Diencephalon (tissue), 1 donor: ENCODE data around the gene PPCDC. TPM values are rescaled to one million over a fixed set of nuclear protein-coding genes. Genes with fewer than 3 reads are reported as not detected.

Experiments
- small RNA-seq: library from RNA; depleted of rRNA; stranded (forward); fragments of <200 nt; gene quantifications from one replicate; pipeline ENCODE3, GENCODE V24; 2014
- total RNA-seq: library from RNA; depleted of rRNA; stranded (reverse); fragments of >200 nt; gene quantifications from one replicate; pipeline ENCODE4 v1.2.3, GENCODE V29; 2014

PPCDC gene, protein sequence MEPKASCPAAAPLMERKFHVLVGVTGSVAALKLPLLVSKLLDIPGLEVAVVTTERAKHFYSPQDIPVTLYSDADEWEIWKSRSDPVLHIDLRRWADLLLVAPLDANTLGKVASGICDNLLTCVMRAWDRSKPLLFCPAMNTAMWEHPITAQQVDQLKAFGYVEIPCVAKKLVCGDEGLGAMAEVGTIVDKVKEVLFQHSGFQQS
- 4.4 TPM for total RNA-seq

DNA sequence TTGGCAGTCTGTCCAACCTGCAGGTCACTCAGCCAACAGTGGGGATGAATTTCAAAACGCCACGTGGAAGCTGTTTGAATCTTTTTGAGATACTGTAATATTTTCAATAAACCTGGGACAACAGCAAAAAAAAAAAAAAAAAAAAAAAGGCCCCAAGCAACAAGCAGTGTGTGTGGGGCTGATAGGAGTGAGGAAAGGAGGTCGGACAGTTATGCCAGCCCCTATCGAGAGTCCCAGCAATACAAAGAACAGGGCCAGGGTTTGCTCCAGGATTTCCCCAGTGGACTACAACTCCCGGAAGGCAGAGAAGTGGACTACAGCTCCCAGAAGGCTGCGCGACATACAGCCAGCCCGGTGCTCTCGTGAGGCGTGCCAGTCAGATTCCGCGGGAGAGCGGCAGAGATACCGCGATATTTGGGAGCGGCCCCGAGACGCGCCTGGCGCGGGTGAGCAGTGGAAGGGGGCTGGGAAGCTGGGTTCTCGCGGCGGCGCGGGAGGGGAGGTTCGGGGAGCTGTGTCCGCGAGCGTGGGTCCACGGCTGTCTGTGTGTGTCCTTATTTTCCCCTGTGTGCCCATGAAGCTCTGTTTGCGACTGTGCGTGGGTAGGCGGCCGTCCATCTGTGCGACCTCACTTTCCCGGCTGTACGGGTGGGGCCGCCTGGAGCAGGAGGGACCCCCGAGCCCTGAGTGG lies at the start of gene PPCDC:
PPCDC (plus strand) TSS at position 410 of the 691 bp plus-strand sequence. CDS start 4,729 bp downstream, outside the sequence.

DNA sequence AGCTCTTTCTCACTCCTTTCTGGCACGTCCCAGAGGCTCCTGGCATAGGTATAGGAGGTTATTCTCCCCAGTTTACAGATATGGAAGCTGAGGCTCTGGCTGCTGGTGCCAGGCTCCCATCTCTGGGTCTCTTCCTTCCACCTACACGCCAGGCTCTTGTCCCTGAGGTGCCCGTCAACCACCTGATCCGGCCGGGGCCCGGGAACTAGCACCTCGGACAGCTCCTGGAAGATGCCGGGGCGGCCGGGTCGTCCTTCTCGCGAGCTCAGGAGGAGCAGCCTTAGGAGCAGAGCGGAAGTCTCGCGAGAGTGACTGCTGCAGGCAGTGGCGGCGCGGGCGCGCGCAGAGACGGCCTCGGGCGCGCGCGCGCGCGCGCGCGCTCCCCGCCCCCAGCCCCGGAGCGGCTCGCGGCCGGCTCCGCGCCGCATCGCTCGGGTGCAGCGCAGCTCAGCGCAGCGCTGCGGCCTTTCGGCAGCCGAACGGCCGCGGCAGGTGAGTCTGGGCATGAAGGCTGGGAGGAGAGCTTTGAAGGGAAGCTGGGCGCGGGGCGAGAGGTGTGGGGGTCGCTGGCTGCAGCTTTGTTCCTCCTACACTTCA lies 28.1 kb upstream of the PPCDC start, which contains the start of gene SCAMP5:
SCAMP5 (plus strand) TSS at position 382 of the 597 bp plus-strand sequence. CDS start 16,277 bp downstream, outside the sequence.

Small RNAs within 50 kb of the gene (small RNA-seq; reads per million reads assigned to genes)
- not detected for gene AC015720.1
- gene RF00019: not detected

Other genes starting within 250 kb of the PPCDC start
- gene CSK, start 241.5 kb upstream of the PPCDC start, total RNA-seq: 37.4 TPM
- not detected for gene LMAN1L, start 210.8 kb upstream of the PPCDC start, total RNA-seq
- 0.92 TPM for gene CPLX3, start 197.0 kb upstream of the PPCDC start, total RNA-seq
- gene ULK3, start 180.4 kb upstream of the PPCDC start, total RNA-seq: 47.5 TPM
- gene SCAMP2, start 150.2 kb upstream of the PPCDC start, total RNA-seq: 12.2 TPM
- gene MPI, start 133.5 kb upstream of the PPCDC start, total RNA-seq: 38.1 TPM
- 65.5 TPM for gene FAM219B, start 116.7 kb upstream of the PPCDC start, total RNA-seq
- gene COX5A, start 85.5 kb upstream of the PPCDC start, total RNA-seq: 91.1 TPM
- 8.1 TPM for gene RPP25, start 66.8 kb upstream of the PPCDC start, total RNA-seq
- gene SCAMP5, start 28.0 kb upstream of the PPCDC start, total RNA-seq: 82.1 TPM
- gene C15orf39, start 178.3 kb downstream of the PPCDC start, total RNA-seq: 1.8 TPM
- not detected for gene GOLGA6C, start 234.7 kb downstream of the PPCDC start, total RNA-seq